ENCODE results near the gene ARHGEF17.
A peak's percentile ranks its signal among the peaks of the same experiment; 100 is the strongest.

The ARHGEF17 gene

DNA sequence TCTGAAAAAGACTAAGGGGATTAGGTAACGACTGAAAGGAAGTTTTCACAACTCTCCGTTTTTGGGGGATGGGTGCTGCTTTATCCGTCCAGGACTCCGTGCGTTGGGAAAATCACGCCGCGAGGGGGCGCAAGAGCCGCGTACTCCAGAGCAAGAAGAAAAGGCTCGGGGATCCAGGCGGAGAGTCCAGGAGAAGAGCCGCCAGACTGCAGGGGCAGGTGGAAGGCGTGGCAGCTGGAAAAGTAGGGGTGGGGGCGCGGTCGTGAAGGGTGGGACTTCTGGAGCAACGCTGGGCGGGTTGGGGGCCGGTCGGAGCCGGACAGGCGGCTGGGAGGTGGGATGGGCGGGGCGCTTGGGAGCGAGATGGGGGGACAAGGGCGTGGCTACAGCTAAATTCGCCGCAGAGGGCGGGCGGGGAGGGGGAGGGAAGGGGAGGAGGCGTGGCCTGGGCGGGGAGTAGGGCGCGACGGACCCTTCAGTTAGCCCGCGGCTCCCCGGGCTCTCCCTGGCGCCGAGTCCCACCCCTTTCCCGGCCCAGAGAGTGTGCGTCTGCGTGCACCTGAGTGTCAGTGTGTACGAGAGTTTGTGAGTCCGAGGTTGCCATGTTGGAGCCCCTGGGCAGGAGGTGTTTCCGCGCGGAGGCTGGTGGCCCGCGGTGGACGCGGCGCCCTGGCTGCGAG lies 613 bp upstream of the ARHGEF17 start:
- Histone ChIP-seq H3K9ac (ENCODE audit: low read length in 2 of 2) (peak overlapping the region; percentile 72 to 84), H3K4me3 (ENCODE audit: low read length in 2 of 2) (peak overlapping the region; percentile 77 to 87), H3K9me3 (ENCODE audit: control insufficient read depth in 2 of 2, low read length in 2 of 2) (no peaks in the 10 kb centered on the region), H3K27me3 (ENCODE audit: control insufficient read depth in 1 of 2, insufficient read depth in 2 of 2, low read length in 2 of 2) (no peaks in the 10 kb centered on the region), H3K4me1 (ENCODE audit: control insufficient read depth, insufficient read depth, low read length) (peaks cover 44% of the 10 kb centered on the region), H3K36me3 (ENCODE audit: control insufficient read depth in 2 of 2, insufficient read depth in 2 of 2, low read length in 2 of 2) (peaks cover 0 to 5% of the 10 kb centered on the region in 2 donors), H3K27ac (ENCODE audit: low read length) (peak overlapping the region; percentile 97)

DNA sequence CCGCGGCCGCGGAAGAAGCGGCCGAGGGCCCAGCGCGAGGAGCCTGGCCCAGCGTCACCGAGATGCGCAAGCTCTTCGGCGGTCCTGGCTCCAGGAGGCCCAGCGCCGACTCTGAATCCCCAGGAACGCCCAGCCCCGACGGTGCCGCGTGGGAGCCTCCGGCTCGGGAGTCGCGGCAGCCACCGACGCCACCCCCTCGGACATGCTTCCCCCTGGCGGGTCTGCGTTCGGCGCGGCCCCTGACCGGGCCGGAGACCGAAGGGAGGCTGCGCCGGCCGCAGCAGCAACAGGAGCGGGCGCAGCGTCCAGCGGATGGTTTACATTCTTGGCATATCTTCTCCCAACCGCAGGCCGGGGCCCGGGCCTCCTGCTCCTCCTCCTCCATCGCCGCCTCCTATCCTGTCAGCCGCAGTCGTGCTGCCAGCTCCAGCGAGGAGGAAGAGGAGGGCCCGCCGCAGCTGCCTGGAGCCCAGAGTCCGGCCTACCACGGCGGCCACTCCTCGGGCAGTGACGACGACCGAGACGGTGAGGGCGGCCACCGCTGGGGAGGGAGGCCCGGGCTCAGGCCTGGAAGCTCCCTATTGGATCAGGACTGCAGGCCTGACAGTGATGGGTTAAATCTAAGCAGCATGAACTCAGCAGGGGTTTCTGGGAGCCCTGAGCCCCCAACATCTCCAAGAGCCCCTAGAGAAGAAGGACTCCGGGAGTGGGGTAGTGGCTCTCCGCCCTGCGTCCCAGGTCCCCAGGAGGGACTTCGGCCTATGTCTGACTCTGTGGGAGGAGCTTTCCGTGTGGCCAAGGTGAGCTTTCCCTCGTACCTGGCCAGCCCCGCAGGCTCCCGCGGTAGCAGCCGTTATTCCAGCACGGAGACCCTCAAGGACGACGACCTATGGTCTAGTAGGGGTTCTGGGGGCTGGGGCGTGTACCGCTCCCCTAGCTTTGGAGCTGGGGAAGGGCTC lies 1.2 kb downstream of the ARHGEF17 start:
- H3K27me3 ChIP-seq (ENCODE audit: control insufficient read depth in 1 of 2, insufficient read depth in 2 of 2, low read length in 2 of 2) = no peaks in the 10 kb centered on the region
- H3K4me3 ChIP-seq (ENCODE audit: low read length in 2 of 2) = peak overlapping the region; percentile 77 to 87
- peak overlapping the region; percentile 65 to 91 for H3K9ac ChIP-seq (ENCODE audit: low read length in 2 of 2)
- H3K36me3 ChIP-seq (ENCODE audit: control insufficient read depth in 2 of 2, insufficient read depth in 2 of 2, low read length in 2 of 2) = peaks cover 0 to 5% of the 10 kb centered on the region in 2 donors
- peaks cover 62% of the 10 kb centered on the region for H3K4me1 ChIP-seq (ENCODE audit: control insufficient read depth, insufficient read depth, low read length)
- H3K27ac ChIP-seq (ENCODE audit: low read length) = peak overlapping the region; percentile 97
- no peaks in the 10 kb centered on the region for H3K9me3 ChIP-seq (ENCODE audit: control insufficient read depth in 2 of 2, low read length in 2 of 2)

DNA sequence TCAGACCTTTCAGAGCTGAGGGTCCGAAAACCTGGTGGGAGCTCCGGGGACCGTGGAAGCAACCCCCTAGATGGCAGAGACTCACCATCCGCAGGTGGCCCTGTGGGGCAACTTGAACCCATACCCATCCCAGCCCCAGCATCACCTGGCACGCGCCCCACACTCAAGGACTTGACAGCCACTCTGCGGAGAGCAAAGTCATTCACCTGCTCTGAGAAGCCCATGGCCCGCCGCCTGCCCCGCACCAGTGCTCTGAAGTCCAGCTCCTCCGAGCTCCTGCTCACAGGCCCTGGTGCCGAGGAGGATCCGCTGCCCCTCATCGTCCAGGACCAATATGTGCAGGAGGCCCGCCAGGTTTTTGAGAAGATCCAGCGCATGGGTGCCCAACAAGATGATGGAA lies 2.0 kb downstream of the ARHGEF17 start:
- Histone ChIP-seq H3K4me1 (ENCODE audit: control insufficient read depth, insufficient read depth, low read length) (peaks cover 71% of the 10 kb centered on the region), H3K4me3 (ENCODE audit: low read length in 2 of 2) (peak overlapping the region; percentile 71 to 87), H3K36me3 (ENCODE audit: control insufficient read depth in 2 of 2, insufficient read depth in 2 of 2, low read length in 2 of 2) (peaks cover 0 to 5% of the 10 kb centered on the region in 2 donors), H3K27me3 (ENCODE audit: control insufficient read depth in 1 of 2, insufficient read depth in 2 of 2, low read length in 2 of 2) (no peaks in the 10 kb centered on the region), H3K9me3 (ENCODE audit: control insufficient read depth in 2 of 2, low read length in 2 of 2) (no peaks in the 10 kb centered on the region), H3K27ac (ENCODE audit: low read length) (peak overlapping the region; percentile 97), H3K9ac (ENCODE audit: low read length in 2 of 2) (peak overlapping the region; percentile 65 to 91)

DNA sequence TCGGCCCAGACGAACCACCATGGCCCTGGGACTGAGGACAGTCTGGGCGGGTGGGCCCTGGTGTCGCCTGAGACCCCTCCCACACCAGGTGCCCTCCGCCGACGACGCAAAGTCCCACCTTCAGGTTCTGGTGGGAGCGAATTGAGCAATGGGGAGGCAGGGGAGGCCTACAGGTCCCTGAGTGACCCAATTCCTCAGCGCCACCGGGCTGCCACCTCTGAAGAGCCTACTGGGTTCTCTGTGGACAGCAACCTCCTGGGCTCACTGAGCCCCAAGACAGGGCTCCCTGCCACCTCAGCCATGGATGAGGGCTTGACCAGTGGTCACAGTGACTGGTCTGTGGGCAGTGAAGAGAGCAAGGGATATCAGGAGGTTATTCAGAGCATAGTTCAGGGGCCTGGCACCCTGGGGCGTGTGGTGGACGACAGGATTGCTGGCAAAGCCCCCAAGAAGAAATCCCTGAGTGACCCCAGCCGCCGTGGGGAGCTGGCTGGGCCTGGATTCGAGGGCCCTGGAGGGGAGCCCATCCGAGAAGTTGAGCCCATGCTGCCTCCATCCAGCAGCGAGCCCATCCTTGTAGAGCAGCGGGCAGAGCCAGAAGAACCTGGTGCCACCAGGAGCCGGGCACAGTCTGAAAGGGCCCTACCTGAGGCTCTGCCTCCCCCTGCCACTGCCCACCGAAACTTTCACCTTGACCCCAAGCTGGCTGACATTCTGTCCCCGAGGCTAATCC lies 2.8 kb downstream of the ARHGEF17 start:
- Histone ChIP-seq H3K36me3 (ENCODE audit: control insufficient read depth in 2 of 2, insufficient read depth in 2 of 2, low read length in 2 of 2) (peaks cover 0 to 5% of the 10 kb centered on the region in 2 donors), H3K9me3 (ENCODE audit: control insufficient read depth in 2 of 2, low read length in 2 of 2) (no peaks in the 10 kb centered on the region), H3K4me3 (ENCODE audit: low read length in 2 of 2) (peak overlapping the region; percentile 71 to 87), H3K4me1 (ENCODE audit: control insufficient read depth, insufficient read depth, low read length) (peaks cover 77% of the 10 kb centered on the region), H3K27me3 (ENCODE audit: control insufficient read depth in 1 of 2, insufficient read depth in 2 of 2, low read length in 2 of 2) (no peaks in the 10 kb centered on the region), H3K9ac (ENCODE audit: low read length in 2 of 2) (peak overlapping the region; percentile 65 to 91), H3K27ac (ENCODE audit: low read length) (peak overlapping the region; percentile 97)

DNA sequence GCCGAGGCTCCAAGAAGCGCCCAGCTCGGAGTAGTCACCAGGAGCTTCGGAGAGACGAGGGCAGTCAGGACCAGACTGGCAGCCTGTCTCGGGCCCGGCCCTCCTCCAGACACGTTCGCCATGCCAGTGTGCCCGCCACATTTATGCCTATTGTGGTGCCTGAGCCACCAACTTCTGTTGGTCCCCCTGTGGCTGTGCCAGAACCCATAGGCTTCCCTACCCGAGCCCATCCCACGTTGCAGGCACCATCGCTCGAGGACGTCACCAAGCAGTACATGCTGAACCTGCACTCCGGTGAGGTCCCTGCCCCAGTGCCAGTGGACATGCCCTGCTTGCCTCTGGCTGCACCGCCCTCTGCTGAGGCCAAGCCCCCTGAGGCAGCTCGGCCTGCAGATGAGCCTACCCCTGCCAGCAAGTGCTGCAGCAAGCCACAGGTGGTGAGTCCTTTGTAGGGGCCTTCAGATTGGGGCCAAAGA lies 3.4 kb downstream of the ARHGEF17 start:
- Histone ChIP-seq H3K9me3 (ENCODE audit: control insufficient read depth in 2 of 2, low read length in 2 of 2) (no peaks in the 10 kb centered on the region), H3K36me3 (ENCODE audit: control insufficient read depth in 2 of 2, insufficient read depth in 2 of 2, low read length in 2 of 2) (peaks cover 0 to 5% of the 10 kb centered on the region in 2 donors), H3K4me1 (ENCODE audit: control insufficient read depth, insufficient read depth, low read length) (peaks cover 82% of the 10 kb centered on the region), H3K27me3 (ENCODE audit: control insufficient read depth in 1 of 2, insufficient read depth in 2 of 2, low read length in 2 of 2) (no peaks in the 10 kb centered on the region), H3K4me3 (ENCODE audit: low read length in 2 of 2) (peak overlapping the region; percentile 71 to 87), H3K9ac (ENCODE audit: low read length in 2 of 2) (peak overlapping the region; percentile 65 to 91), H3K27ac (ENCODE audit: low read length) (peak overlapping the region; percentile 97)

DNA sequence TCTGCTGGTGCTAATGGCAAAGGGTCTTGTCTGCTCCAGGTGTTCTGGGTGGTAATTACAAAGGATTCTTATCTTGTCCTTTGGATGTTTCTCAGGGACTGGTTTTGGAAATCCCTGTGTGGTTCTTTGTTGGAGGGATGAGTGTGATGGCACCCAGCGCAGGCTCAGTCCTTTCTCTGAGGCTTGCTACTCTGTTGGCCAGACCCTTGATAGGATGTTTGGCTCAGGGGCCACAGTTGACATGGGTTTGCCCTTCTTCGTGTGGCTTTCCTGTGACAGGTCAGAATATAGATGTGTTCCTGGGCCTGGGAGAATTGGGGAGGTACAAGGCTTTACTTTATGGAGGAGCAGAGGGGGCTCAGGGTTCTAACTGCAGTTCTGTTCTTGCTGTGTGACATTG lies 4.0 kb downstream of the ARHGEF17 start:
- peak overlapping the region; percentile 65 to 91 for H3K9ac ChIP-seq (ENCODE audit: low read length in 2 of 2)
- peaks cover 0 to 5% of the 10 kb centered on the region in 2 donors for H3K36me3 ChIP-seq (ENCODE audit: control insufficient read depth in 2 of 2, insufficient read depth in 2 of 2, low read length in 2 of 2)
- H3K27ac ChIP-seq (ENCODE audit: low read length) = peak overlapping the region; percentile 97
- peaks cover 82% of the 10 kb centered on the region for H3K4me1 ChIP-seq (ENCODE audit: control insufficient read depth, insufficient read depth, low read length)
- H3K4me3 ChIP-seq (ENCODE audit: low read length in 2 of 2) = peak overlapping the region; percentile 71 to 87
- no peaks in the 10 kb centered on the region for H3K9me3 ChIP-seq (ENCODE audit: control insufficient read depth in 2 of 2, low read length in 2 of 2)
- no peaks in the 10 kb centered on the region for H3K27me3 ChIP-seq (ENCODE audit: control insufficient read depth in 1 of 2, insufficient read depth in 2 of 2, low read length in 2 of 2)

DNA sequence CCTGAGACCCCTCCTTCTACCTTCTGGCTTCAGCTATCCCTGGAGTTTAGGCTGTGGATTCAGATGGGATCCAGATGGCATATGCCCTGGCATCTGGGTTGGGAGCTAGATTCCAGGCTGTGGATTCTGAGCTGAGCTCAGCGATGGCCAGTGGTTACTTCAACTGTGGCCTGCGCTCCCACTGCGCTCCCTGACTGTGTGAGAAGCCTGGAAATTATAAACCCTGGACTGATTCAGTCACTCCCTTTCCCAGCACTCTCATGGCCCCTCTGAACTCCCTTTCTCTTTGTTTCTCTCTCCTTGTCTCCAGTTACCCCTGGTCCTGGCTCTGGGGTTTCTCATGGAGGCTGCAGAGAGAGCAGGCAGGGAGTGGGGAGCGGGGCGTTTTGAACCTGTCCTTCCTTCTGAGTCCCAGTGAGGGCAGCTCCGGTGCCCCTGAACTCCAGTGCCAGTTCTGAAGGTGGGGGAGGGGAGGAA lies 4.8 kb downstream of the ARHGEF17 start:
- peak overlapping the region; percentile 65 to 91 for H3K9ac ChIP-seq (ENCODE audit: low read length in 2 of 2)

DNA sequence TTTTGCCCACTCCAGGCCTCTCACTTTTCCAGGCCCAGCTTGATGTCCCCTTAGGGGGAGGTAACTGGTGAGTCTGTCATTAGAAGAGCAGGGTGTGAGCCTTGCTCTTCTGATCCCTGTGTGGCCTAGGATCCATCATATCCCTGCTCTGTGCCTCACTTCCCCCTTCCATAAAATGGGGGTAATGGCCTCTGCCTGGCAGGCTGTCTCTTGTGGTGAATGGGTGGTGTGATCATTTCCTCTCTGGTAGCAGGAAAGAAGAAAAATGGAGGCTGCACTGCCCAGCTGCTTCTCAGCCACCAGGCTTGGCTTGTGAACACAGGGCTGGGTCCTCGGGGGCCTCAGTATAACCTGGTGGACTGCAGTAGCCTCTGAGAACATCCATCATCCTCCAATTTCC lies 5.6 kb downstream of the ARHGEF17 start:
- Histone ChIP-seq H3K27ac (ENCODE audit: low read length) (peak overlapping the region; percentile 97), H3K9me3 (ENCODE audit: control insufficient read depth in 2 of 2, low read length in 2 of 2) (no peaks in the 10 kb centered on the region), H3K27me3 (ENCODE audit: control insufficient read depth in 1 of 2, insufficient read depth in 2 of 2, low read length in 2 of 2) (no peaks in the 10 kb centered on the region), H3K36me3 (ENCODE audit: control insufficient read depth in 2 of 2, insufficient read depth in 2 of 2, low read length in 2 of 2) (peaks cover 0 to 5% of the 10 kb centered on the region in 2 donors), H3K9ac (ENCODE audit: low read length in 2 of 2) (peak overlapping the region; percentile 65 to 91), H3K4me3 (ENCODE audit: low read length in 2 of 2) (peak overlapping the region; percentile 71 to 87), H3K4me1 (ENCODE audit: control insufficient read depth, insufficient read depth, low read length) (peaks cover 94% of the 10 kb centered on the region)

More for the DNA sequence above, 4.8 kb downstream of the ARHGEF17 start:
- Histone ChIP-seq H3K27me3 (ENCODE audit: control insufficient read depth in 1 of 2, insufficient read depth in 2 of 2, low read length in 2 of 2) (no peaks in the 10 kb centered on the region), H3K4me1 (ENCODE audit: control insufficient read depth, insufficient read depth, low read length) (peaks cover 89% of the 10 kb centered on the region), H3K4me3 (ENCODE audit: low read length in 2 of 2) (peak overlapping the region; percentile 71 to 87), H3K36me3 (ENCODE audit: control insufficient read depth in 2 of 2, insufficient read depth in 2 of 2, low read length in 2 of 2) (peaks cover 0 to 5% of the 10 kb centered on the region in 2 donors), H3K27ac (ENCODE audit: low read length) (peak overlapping the region; percentile 97), H3K9me3 (ENCODE audit: control insufficient read depth in 2 of 2, low read length in 2 of 2) (no peaks in the 10 kb centered on the region)

DNA sequence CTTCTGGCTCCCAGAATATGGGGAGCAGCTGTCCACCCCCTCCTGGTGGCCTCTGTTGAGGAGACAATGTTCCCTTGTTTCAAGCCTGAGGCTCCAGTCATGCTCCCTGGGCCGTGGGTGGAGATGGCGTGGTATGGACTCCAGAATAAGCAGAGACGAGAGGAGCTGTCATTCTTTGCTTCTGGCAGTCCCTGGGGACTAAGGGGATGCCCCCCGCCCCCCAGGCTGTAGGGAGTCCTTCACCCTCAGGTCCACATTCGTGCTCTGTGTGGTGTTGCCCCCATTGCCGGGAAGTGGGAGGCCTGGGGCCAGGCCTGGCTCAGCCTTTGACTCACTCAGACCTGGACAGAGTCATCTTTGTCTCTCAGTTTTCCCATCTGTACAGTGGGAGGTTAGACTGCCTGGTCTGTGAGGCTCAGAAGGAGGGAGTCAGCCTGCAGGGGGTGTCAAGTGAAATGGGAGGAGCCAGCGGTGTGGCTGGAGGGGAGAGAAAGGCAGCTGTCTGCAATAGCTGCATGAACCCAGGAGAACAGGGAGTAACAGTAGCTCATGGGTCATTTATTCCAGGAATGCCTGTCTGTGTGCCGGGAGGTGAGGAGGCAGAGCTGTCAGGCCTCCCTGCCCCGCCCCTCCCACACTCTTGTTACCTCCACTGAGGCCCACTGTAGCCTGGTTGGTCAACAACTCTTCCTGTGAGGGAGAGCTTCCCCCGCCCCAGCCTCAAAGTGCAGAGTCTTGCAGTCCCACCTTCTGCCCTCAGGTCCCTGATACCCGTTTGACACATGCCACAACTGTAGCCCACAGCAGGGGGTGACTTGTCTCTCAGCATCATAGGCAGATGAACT lies 6.3 kb downstream of the ARHGEF17 start:
- Histone ChIP-seq H3K36me3 (ENCODE audit: control insufficient read depth in 2 of 2, insufficient read depth in 2 of 2, low read length in 2 of 2) (peaks cover 0 to 5% of the 10 kb centered on the region in 2 donors), H3K9ac (ENCODE audit: low read length in 2 of 2) (peak overlapping the region; percentile 58 to 65), H3K9me3 (ENCODE audit: control insufficient read depth in 2 of 2, low read length in 2 of 2) (no peaks in the 10 kb centered on the region), H3K4me1 (ENCODE audit: control insufficient read depth, insufficient read depth, low read length) (peaks cover 98% of the 10 kb centered on the region), H3K4me3 (ENCODE audit: low read length in 2 of 2) (peak overlapping the region; percentile 71 to 87), H3K27ac (ENCODE audit: low read length) (peak overlapping the region; percentile 97), H3K27me3 (ENCODE audit: control insufficient read depth in 1 of 2, insufficient read depth in 2 of 2, low read length in 2 of 2) (no peaks in the 10 kb centered on the region)
